ENCODE results near the gene SH3BP5.

Gene SH3BP5

GRCh38 chr3:15271785-15272381, 60.5 kb downstream of the SH3BP5 start:
- DNase-seq, result no peak

GRCh38 chr3:15271030-15271429, 61.4 kb downstream of the SH3BP5 start:
- DNase-seq, result no peak

- DNase-seq, result no peak
These were observed 63.0 kb downstream of the SH3BP5 start for GRCh38 chr3:15269091-15269989.

GRCh38 chr3:15268033-15268631, 64.3 kb downstream of the SH3BP5 start:
- peak; percentile 7 to 14 for DNase-seq

- DNase-seq, result no peak
These were observed 64.9 kb downstream of the SH3BP5 start for GRCh38 chr3:15267502-15267901.

GRCh38 chr3:15266510-15267376, 65.6 kb downstream of the SH3BP5 start:
- no peak for DNase-seq

- no peak for DNase-seq
These were observed 66.5 kb downstream of the SH3BP5 start for GRCh38 chr3:15265655-15266509.

- DNase-seq, result no peak
These were observed 67.9 kb downstream of the SH3BP5 start for GRCh38 chr3:15264486-15264885.

- DNase-seq, result no peak
These were observed 68.5 kb downstream of the SH3BP5 start for GRCh38 chr3:15263926-15264325.

- no peak for DNase-seq
These were observed 69.3 kb downstream of the SH3BP5 start for GRCh38 chr3:15263120-15263519.

- no peak for DNase-seq
These were observed 70.4 kb downstream of the SH3BP5 start for GRCh38 chr3:15262021-15262420.

GRCh38 chr3:15261274-15261673, 71.1 kb downstream of the SH3BP5 start:
- DNase-seq, result no peak

- DNase-seq, result no peak
These were observed 71.9 kb downstream of the SH3BP5 start for GRCh38 chr3:15260531-15260930.

- DNase-seq, result no peak
These were observed 73.7 kb downstream of the SH3BP5 start for GRCh38 chr3:15258720-15259119.

- DNase-seq, result no peak
These were observed 75.5 kb downstream of the SH3BP5 start for GRCh38 chr3:15256861-15257341.

GRCh38 chr3:15255215-15255614, 77.2 kb downstream of the SH3BP5 start:
- DNase-seq, result no peak

- no peak for DNase-seq
These were observed 79.2 kb downstream of the SH3BP5 start for GRCh38 chr3:15253023-15253697.

GRCh38 chr3:15246186-15246585, 86.2 kb downstream of the SH3BP5 start:
- no peak for DNase-seq

- DNase-seq, result no peak
These were observed 88.4 kb downstream of the SH3BP5 start for GRCh38 chr3:15243822-15244482.

- DNase-seq, result no peak
These were observed 91.0 kb downstream of the SH3BP5 start for GRCh38 chr3:15241341-15241740.

GRCh38 chr3:15229262-15229661, 103.1 kb downstream of the SH3BP5 start:
- no peak for DNase-seq
